ENCODE measurements around the gene FOXO1. TPM values are rescaled to one million over a fixed set of nuclear protein-coding genes. Genes with fewer than 3 reads are reported as not detected.

Gene FOXO1
- total and polyA plus RNA-seq, 2 of the 13 experiments (the other 11 are each of a cell fraction or from before 2014, with no cell fraction given): 8.1 to 13.1 TPM

- TF ChIP-seq ZHX2 (IDR thresholded peaks at IDR 0.05; ENCODE audit: low read depth) (no peak), ZHX2 (CRISPR knock-in tag; IDR thresholded peaks at IDR 0.05; ENCODE audit: borderline replicate concordance) (no peak), GMEB1 (CRISPR knock-in tag; IDR thresholded peaks at IDR 0.05; ENCODE audit: borderline replicate concordance) (peak; percentile 15; the same call in 1 of the 2 replicates), ZNF281 (CRISPR knock-in tag; IDR thresholded peaks at IDR 0.05; ENCODE audit: borderline replicate concordance) (no peak), THAP9 (CRISPR knock-in tag; IDR thresholded peaks at IDR 0.05; ENCODE audit: borderline replicate concordance) (peak; percentile 27; the same call in 1 of the 2 replicates), ZMYM3 (CRISPR knock-in tag; IDR thresholded peaks at IDR 0.05) (0 out of 2 replicates have a peak, but pooled peaks have one; percentile 54), DRAP1 (CRISPR knock-in tag; IDR thresholded peaks at IDR 0.05) (peak; percentile 19; the same call in 1 of the 2 replicates), ZC3H13 (CRISPR knock-in tag; IDR thresholded peaks at IDR 0.05) (no peak), PRDM10 (CRISPR knock-in tag; IDR thresholded peaks at IDR 0.05; ENCODE audit: low read depth) (0 out of 2 replicates have a peak, but pooled peaks have one; percentile 19)
Observed at GRCh38 chr13:40564342-40565001, 102.0 kb downstream of the FOXO1 start (continued).
